PFSK-1 (cell line): ENCODE results near the gene C9orf50.

ENCODE experiments used
- POLR2AphosphoS5 ChIP-seq: IDR thresholded peaks from 2 replicates; pipeline ENCODE4 v1.6.1; 2012; ENCODE audit warnings: low read depth, mild to moderate bottlenecking, control low read depth, low read length, moderate library complexity
- REST ChIP-seq, 2 experiments: IDR thresholded peaks; 2 replicates each; pipeline versions ENCODE4 v1.6.1 to v1.8.0; 2011 to 2012; ENCODE audit warnings: low read depth in 2 of 2, low read length in 2 of 2, control low read depth in 1 of 2, inconsistent platforms in 1 of 2, mild to moderate bottlenecking in 1 of 2, moderate library complexity in 1 of 2; ENCODE audit not compliant: insufficient read depth in 1 of 2

DNA sequence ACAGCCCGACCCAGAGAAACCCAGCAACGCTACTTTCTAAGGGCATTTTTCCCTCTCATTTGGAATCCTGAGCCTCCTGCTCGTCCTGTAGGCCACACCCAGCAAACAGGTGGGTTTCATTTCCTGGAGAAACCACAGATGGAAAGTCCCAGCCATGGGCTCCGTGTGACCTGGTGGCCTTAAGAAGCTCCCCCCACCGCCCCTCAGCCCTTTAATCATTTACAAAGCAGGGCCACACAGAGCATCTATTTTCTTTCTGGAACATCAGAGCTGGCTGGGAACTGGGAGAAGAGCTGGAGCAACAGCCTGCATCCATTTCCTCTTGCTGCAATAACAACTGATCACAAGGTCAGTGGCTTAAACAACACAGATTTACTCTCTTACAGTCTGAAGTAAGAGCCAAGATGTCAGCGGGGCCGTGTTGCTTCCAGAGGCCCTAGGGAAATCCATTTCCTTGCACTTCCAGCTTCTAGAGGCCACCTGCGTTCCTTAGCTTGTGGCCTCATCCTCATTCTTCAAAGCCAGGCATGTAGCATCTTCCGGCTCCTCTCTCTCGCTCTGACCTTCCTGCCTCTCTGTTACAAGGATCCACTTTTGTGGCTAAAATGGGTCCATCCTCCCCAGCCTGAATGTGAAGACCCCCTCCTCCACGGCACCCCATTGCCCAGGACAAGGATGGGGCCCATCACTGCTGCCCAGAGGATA, 40.5 kb downstream of the C9orf50 start:
- TF ChIP-seq POLR2AphosphoS5 (no peak), REST (IDR thresholded peaks at IDR 0.05; ENCODE audit: insufficient read depth in 1 of 2, low read depth in 2 of 2, low read length in 2 of 2) (no peak)
